ENCODE measurements around the gene MTREX. TPM values are rescaled to one million over a fixed set of nuclear protein-coding genes. Genes with fewer than 3 reads are reported as not detected.
A peak's percentile ranks its signal among the peaks of the same experiment; 100 is the strongest.

MTREX gene
- total and polyA plus RNA-seq, 10 of the 15 experiments (the other 5 are each of a cell fraction or from before 2014, with no cell fraction given): 20.1 to 102 (median 49.0) TPM

DNA sequence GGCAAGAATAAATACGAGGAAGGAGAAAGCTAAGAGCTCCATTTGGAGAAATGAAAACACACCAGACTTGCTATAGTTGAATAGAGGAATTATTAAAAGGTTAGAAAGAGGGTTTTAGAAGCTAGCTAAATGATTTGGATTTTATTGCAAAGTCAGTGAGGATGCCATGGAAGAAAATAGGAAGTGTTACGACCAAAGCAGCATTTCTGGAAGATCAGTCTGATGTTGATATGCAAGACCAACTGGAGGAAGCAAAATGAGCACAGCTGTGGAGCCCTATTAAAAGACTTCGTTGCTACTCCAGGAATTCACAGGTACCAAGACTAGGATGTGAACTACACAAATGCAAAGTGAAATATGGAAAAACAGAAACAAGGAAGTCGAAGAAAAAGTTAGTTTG is 2.4 kb upstream of the MTREX start:
- CTCF ChIA-PET: no interaction called here
- Histone ChIP-seq H3K4me2 (ENCODE audit: control insufficient read depth, insufficient read depth) (peak overlapping the region; percentile 46), H4K20me1 (ENCODE audit: control insufficient read depth, insufficient read depth) (no peaks in the 10 kb centered on the region), H3K36me3 (ENCODE audit: control insufficient read depth in 2 of 2, insufficient read depth in 2 of 2, low read length in 1 of 2) (peaks cover 0 to 3% of the 10 kb centered on the region in 2 experiments; a peak in 1 of 4 replicates), H3K27ac (ENCODE audit: control insufficient read depth, insufficient read depth) (no peak overlapping the region), H3K9me3 (replicated peaks; ENCODE audit: control insufficient read depth, insufficient read depth, low read length) (peaks cover 8% of the 10 kb centered on the region), H3K79me2 (ENCODE audit: control insufficient read depth, insufficient read depth, low read length) (peaks cover 69% of the 10 kb centered on the region), H3K4me1 (ENCODE audit: control insufficient read depth, insufficient read depth, low read length) (no peaks in the 10 kb centered on the region), H2AFZ (ENCODE audit: control insufficient read depth, low read depth, low read length) (no peak overlapping the region), H3K27me3 (replicated peaks in 1 of 2; ENCODE audit: control insufficient read depth in 2 of 2, insufficient read depth in 2 of 2, low read length in 1 of 2) (no peaks in the 10 kb centered on the region), H3K4me3 (peak overlapping the region; percentile 85), H3K9ac (ENCODE audit: control insufficient read depth, insufficient read depth, low read length) (no peak overlapping the region)
- in situ Hi-C loops (cut with MboI): loop anchor here (25.0 kb wide), 1 partner anchor 1882 kb away; no protein-coding TSS in a partner anchor
- TF ChIP-seq CBX5 (IDR thresholded peaks at IDR 0.05; ENCODE audit: low read depth) (no peak), POU2F2 (IDR thresholded peaks at IDR 0.05; ENCODE audit: borderline replicate concordance, low read depth, low read length) (no peak), NFIC (IDR thresholded peaks at IDR 0.05; ENCODE audit: low read depth, low read length) (no peak), ZNF274 (IDR thresholded peaks at IDR 0.05; ENCODE audit: insufficient read depth, insufficient read length) (no peak), LARP7 (IDR thresholded peaks at IDR 0.05) (no peak), EP300 (IDR thresholded peaks at IDR 0.05; ENCODE audit: borderline replicate concordance in 1 of 2, control insufficient read depth in 1 of 2, low read depth in 2 of 2, low read length in 2 of 2) (no peak), SRF (IDR thresholded peaks at IDR 0.05; ENCODE audit: low read depth in 2 of 2, low read length in 2 of 2) (no peak), PML (IDR thresholded peaks at IDR 0.05; ENCODE audit: low read length) (no peak), MTA3 (IDR thresholded peaks at IDR 0.05; ENCODE audit: borderline replicate concordance, low read length) (no peak), ZNF622 (IDR thresholded peaks at IDR 0.05) (no peak), NR2C2 (IDR thresholded peaks at IDR 0.05; ENCODE audit: borderline replicate concordance, control insufficient read depth, insufficient read length, low read depth) (no peak), YBX1 (IDR thresholded peaks at IDR 0.05) (no peak)
- TF ChIP-seq, protein P1, sequence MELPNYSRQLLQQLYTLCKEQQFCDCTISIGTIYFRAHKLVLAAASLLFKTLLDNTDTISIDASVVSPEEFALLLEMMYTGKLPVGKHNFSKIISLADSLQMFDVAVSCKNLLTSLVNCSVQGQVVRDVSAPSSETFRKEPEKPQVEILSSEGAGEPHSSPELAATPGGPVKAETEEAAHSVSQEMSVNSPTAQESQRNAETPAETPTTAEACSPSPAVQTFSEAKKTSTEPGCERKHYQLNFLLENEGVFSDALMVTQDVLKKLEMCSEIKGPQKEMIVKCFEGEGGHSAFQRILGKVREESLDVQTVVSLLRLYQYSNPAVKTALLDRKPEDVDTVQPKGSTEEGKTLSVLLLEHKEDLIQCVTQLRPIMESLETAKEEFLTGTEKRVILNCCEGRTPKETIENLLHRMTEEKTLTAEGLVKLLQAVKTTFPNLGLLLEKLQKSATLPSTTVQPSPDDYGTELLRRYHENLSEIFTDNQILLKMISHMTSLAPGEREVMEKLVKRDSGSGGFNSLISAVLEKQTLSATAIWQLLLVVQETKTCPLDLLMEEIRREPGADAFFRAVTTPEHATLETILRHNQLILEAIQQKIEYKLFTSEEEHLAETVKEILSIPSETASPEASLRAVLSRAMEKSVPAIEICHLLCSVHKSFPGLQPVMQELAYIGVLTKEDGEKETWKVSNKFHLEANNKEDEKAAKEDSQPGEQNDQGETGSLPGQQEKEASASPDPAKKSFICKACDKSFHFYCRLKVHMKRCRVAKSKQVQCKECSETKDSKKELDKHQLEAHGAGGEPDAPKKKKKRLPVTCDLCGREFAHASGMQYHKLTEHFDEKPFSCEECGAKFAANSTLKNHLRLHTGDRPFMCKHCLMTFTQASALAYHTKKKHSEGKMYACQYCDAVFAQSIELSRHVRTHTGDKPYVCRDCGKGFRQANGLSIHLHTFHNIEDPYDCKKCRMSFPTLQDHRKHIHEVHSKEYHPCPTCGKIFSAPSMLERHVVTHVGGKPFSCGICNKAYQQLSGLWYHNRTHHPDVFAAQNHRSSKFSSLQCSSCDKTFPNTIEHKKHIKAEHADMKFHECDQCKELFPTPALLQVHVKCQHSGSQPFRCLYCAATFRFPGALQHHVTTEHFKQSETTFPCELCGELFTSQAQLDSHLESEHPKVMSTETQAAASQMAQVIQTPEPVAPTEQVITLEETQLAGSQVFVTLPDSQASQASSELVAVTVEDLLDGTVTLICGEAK (IDR thresholded peaks at IDR 0.05; ENCODE audit: borderline replicate concordance): no peak
- TF ChIP-seq, protein P2, sequence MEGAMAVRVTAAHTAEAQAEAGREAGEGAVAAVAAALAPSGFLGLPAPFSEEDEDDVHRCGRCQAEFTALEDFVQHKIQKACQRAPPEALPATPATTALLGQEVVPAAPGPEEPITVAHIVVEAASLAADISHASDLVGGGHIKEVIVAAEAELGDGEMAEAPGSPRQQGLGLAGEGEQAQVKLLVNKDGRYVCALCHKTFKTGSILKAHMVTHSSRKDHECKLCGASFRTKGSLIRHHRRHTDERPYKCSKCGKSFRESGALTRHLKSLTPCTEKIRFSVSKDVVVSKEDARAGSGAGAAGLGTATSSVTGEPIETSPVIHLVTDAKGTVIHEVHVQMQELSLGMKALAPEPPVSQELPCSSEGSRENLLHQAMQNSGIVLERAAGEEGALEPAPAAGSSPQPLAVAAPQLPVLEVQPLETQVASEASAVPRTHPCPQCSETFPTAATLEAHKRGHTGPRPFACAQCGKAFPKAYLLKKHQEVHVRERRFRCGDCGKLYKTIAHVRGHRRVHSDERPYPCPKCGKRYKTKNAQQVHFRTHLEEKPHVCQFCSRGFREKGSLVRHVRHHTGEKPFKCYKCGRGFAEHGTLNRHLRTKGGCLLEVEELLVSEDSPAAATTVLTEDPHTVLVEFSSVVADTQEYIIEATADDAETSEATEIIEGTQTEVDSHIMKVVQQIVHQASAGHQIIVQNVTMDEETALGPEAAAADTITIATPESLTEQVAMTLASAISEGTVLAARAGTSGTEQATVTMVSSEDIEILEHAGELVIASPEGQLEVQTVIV (IDR thresholded peaks at IDR 0.05; ENCODE audit: borderline replicate concordance, partially characterized antibody): no peak
- TF ChIP-seq, protein P3, sequence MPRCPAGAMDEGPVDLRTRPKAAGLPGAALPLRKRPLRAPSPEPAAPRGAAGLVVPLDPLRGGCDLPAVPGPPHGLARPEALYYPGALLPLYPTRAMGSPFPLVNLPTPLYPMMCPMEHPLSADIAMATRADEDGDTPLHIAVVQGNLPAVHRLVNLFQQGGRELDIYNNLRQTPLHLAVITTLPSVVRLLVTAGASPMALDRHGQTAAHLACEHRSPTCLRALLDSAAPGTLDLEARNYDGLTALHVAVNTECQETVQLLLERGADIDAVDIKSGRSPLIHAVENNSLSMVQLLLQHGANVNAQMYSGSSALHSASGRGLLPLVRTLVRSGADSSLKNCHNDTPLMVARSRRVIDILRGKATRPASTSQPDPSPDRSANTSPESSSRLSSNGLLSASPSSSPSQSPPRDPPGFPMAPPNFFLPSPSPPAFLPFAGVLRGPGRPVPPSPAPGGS (IDR thresholded peaks at IDR 0.05; ENCODE audit: borderline replicate concordance, insufficient read depth, low read depth, low read length, poor library complexity, severe bottlenecking): no peak
- WGBS (ENCODE audit: insufficient coverage, insufficient replicate concordance, low lambda C conversion rate, missing lambda C conversion rate): 48% methylated on average over 4 of the region's 4 CpGs
- FAIRE-seq (no peak), DNase-seq (ENCODE audit: low read depth, low spot score) (no peak), ATAC-seq (no peak)
- BruUV-seq (replicated peaks): no TSS peak
- intact Hi-C loops (cut with micrococcal nuclease; ENCODE audit: unreplicated experiment): loop anchor here (5.0 kb wide), 1 partner anchor 133 kb away; the partner anchor contains the start of gene CDC20B
- POLR2A ChIA-PET: interaction anchor here (0.9 to 1.1 kb wide), 2 partner anchors 12 to 19 kb away, joined by 3 read pairs; no protein-coding TSS in a partner anchor
- SMC1A ChIA-PET (ENCODE audit: uncharacterized antibody, unreplicated experiment): interaction anchor here (0.6 to 1.2 kb wide), 2 partner anchors 15 to 20 kb away, joined by 3 read pairs; no protein-coding TSS in a partner anchor
- RAD21 ChIA-PET (ENCODE audit: unreplicated experiment): interaction anchor here (1.3 kb wide), 1 partner anchor 387 kb away, joined by 3 read pairs; no protein-coding TSS in a partner anchor
